Spleen (tissue), 7 donors: Measurements from ENCODE around the gene LUC7L3.

ENCODE experiments used
- CTCF ChIP-seq, 11 experiments: fragments of 200-600 bp in 7 of 11; fragments of 450-650 bp in 4 of 11; sonication (generic) in 4 of 11; IDR thresholded peaks in 8 of 11; conservative IDR thresholded peaks in 3 of 11; 1 replicate in 7 of 11; 2 replicates in 4 of 11; pipeline versions ENCODE4 v1.4.0 to v1.8.0; 2016 to 2021; ENCODE audit warnings: antibody characterized with exemption in 11 of 11, inconsistent platforms in 4 of 11, mild to moderate bottlenecking in 1 of 11
- POLR2AphosphoS5 ChIP-seq, 3 donors: sonication (generic); formaldehyde crosslinking; IDR thresholded peaks; one replicate each; pipeline ENCODE4 v1.5.1; 2017; ENCODE audit warnings: antibody characterized with exemption in 3 of 3
- donor health status: DM: no; HTN: no; CAD: no; lungs with moderate emphysema.
- donor health status: DM: no; HTN: no; CAD: no.
- donor health status: DM: no; HTN: no; CAD: no.

- TF ChIP-seq POLR2AphosphoS5 (IDR thresholded peaks at IDR 0.05) (no peak), CTCF (IDR thresholded peaks at IDR 0.05 in 8 of 11, conservative IDR thresholded peaks at IDR 0.05 in 3 of 11) (no peak)
These were observed 47.3 kb upstream of the LUC7L3 start for GRCh38 chr17:50672071-50672470.
